Raji (cell line): ENCODE measurements around the gene TMEM198.

ENCODE experiments used
- POLR2A ChIP-seq: IDR thresholded peaks from 2 replicates; pipeline ENCODE4 v1.6.1; 2011; ENCODE audit warnings: low read depth, low read length, control low read depth; ENCODE audit not compliant: insufficient read depth

The TMEM198 gene

DNA sequence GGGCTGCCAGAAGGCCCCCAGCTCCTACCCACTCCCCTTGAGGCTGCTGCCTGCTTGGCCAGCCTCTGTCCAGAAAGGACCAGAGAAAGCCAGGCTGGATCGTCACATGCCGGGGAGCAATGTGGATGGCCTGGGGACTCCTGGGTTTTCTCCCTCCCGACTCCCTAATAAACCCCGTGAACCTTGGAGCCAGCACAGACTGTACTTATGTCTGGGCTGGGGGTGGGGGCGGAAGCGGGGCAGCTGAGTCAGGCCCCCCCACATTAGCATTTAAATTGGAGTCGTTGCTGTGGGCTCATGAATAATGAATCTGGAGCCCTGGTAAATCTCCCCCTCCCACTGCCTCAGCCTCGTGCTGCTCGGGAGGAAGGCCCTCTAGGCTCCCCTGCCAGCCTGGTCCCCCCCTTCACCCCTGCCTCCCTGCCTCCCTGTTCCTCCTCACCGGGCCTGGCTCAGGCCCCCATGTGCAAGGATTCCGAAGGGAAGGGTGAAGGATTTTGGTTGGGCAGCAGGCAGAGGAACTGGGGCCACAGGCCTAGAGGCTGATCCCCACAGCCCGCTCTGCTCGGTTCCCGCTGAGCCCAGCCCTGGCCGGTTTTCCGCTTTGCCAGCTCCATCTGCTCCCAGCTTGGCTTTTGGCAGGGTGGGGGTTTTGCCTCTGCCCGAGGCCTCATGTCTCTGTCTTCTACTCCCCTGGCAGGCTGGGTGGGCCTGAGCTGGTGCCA, 36.9 kb upstream of the TMEM198 start:
- no peak for TF ChIP-seq POLR2A

DNA sequence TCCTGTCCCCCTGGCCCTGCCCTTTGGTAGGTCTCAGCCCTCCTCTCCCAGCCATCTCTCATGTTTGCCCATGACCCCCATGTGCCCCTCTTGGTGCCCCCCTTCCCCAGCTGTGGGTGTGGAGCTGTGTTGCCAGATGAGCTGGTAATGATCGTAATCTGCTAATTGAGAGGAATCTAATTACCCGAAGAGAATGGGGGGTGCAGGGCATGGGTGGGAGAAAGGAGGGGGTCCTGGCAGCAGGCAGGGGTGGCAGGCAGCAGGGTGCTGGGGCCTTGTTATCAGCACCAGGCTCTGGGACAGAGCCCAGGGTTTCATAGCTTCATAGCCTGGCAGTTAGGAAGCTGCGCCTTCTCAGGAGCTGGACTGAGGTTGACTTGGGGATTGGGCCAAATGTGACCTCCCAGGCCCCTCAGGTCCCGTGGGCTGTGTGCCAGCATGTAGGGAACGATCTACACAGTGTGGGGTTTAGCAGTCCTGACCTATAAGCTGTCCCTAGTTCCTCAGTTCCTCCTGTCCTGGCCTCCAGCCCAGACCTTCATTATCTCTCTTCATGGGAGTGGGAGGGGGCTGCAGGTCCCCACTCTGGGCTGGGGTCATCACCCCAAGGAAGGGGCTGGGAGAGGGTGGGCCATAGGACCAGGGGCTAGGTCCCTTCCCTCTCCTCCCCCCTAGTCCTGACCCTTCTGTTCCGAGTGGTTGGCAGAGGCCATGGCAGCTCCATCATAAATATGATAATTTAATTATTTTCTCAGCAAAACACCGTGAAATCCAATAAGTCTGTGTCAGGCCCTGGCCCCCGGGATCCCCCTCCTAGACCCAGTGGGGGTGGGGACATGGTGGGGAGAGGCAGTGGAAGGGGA, 36.0 kb upstream of the TMEM198 start:
- no peak for TF ChIP-seq POLR2A

DNA sequence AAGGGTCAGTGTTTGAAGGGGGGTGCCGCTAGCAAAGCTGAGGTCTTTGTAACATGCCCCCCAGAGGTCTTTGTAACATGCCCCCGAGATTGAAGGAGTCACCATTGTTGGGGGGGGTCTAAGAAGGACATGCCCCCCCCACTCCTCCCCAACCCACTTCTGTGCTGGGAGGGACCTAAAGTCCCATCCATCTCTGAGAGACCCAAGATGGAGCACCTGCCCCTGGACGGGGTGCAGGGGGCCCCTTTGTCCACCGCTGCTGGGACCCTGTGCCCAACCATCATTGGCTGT, 35.4 kb upstream of the TMEM198 start:
- TF ChIP-seq POLR2A: no peak

DNA sequence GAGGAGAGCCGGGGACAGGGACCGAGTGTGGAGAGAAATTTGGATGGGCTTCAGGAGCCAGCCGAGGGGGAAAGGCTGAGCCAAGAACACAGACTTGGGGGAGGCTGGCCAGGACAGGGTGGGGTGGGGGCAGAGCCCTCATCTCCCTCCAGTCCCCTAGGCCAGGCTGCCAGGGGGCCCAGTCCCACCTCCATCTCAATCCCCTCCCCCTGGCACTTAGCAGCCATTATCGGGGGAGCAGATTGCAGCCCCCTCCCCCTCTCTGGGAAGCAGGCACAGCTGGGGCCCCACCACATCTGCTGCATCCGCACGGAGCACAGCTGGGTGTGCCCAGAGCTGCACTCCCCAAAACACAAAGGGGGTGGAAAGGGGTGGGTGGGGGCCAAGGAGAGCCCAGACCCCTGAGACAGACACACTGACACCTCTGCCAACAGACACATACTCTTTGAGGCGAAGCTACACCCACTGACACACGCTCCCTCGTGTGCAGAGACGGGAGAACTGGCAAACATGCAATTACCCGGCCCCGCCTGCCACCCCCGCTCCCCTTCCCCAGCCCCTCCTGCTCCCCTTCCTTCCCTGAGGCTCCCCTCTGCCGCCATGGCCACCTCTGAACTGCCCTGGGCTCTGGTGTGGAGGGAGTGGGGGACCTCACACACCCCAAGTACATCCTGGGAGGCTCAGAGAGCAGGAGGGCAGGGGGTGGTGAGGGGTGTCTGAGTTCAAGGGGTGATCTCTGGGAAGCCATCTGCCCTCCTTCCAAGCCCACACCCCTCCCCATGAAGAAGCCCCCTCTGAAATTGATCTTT, 34.7 kb upstream of the TMEM198 start:
- TF ChIP-seq POLR2A: no peak

DNA sequence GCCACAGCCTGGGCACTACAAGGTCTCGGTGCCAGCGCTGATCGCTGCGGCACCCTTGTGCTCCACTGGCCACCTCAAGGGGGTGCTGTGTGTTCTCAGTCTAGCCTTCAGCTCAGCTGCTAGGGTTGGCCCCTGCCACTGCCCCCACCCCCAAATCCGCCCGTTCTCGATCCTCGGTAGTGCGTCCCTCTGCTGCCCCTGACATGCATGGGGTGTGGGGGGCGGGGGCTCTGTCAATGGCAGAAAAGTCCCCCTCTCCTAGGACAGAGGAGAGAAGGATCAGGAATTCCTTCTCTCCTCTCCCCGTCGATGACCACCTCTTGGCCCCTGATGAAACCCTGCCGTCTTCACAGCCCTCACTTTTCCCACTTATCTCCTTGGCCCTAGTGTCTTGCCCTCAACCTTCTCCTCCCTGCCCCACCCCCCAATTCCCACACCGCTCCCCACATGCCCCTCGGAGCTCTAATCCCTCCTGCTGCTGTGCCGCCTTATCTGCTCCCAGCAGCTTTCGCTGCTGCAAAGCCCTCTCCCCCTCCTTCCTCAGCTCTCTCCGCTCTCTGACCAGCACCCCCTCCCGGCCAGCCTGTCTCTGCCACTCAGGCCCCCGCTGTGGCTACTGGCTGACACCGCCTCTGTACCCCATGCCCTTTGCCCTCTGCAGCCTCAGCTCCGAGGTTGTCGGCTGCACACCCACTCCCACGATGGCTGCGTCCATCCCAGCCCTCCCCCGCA, 33.9 kb upstream of the TMEM198 start:
- TF ChIP-seq POLR2A: no peak

DNA sequence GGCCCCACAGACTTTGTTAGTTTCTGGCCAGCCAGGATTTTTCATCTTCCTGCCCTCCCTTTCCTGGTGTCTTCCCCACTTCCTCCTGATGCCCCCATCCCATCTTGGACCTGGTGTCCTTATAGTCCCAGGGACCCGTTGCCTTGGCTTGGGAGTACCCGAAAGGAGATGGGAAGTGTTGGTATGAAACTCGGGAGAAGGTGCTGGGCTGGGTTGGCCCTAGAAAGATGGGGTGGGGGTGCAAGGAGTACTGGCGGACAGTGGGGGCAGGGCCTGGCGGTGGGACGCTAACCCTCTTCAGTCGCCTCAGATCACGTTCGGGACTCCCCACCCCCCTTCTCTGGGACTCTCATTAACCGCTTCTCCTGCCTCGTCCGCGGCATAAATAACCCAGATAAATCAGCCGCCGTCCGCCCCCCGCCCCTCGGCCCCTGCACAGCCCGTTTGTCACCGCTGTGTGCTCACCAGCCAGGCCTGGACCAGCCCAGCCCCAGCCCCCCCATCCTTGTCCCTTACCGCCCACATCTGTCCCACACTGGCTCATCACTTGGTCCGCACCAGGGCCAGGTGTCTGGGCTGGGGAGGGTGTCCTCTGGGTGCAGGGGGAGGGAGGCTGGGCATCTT, 33.2 kb upstream of the TMEM198 start:
- TF ChIP-seq POLR2A: no peak

DNA sequence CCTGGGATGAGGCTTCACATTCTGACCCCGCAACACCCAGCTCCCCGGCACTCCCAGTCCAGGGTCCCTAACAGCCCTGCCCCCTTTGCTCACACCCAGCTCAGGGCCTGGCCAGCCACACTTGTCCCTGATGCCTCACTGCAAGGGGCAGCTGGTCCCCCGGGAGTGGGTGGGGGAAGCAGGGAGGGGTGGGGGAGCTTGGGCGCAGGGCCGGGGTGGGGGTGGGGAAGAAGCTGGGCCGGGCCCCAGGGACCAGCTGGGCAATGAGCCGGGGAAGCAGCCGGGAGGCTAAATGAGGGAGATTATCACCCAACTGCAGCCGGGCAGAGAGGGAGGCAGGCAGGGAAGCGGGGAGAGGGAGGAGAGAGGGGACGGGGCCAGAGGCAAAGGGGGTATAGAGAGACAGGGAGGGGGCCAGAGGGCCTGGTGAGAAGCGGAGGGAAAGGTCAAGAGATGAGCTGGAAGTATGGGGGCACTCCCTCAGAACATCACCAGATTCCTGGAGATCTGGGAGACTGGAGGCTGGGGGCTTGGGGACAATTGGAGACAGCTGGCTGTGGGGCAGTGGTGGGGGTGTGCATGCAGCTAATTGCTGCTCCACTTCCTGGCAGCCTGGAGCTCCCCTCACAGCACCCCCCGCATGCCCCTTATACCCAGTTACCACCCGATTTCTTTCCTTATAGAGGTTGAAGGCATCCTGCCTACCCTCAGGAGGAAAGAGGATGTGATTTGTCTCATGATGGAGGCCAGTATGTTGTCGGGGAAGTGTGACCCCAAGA, 32.1 kb upstream of the TMEM198 start:
- no peak for TF ChIP-seq POLR2A

DNA sequence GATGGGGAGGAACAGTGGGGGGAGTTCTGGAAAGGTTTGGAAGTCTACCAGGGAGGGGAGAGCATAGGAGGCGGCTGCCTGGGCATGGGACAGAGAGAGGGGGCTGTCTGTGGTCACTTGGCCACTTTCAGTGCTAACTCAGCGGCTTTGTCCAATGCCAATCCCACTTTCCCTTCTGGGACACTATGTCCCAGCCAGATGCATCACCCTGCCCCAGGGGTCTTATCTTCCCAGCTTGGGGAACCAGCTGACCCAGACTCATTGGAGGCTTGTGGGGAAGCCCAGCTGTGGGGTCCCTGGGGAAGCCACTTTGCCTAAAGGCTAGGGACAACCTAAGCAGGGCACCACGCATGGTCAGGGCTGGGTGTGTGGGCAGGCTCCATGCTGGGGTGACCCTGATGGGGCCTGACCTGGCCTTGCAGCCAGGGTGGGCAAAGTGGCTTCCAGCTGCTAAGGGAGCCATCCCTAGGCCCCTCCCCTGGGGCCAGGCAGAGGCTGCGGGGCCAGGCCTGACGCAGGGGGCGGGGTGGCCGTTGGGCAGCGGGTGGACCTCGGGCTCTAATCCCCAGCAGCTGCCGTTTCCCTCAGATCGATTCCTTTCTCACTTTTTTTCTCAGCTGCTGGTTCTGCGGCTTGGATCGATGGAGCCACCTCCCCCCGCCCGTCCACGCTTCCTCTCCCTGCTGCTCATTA, 31.2 kb upstream of the TMEM198 start:
- TF ChIP-seq POLR2A: no peak

DNA sequence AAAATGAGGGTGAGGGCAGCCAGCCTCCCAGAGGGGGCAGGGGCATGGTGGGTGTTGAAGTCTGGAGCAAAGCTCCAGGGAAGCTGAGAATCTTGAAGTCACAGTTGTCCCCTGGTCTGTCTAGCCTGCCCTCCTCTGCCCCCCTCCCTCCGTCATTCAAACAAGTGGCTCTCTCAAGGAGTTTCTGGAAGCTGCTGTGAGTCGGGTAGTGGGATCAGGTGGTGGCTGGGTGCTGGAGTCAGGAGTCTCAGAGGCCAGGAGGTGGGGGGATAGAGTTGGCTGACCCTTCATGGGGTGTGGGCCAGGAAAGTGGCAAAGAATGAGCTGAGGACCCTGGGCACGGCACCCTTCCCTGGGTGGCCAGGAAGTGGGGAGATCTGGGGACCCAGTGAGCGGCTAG, 30.0 kb upstream of the TMEM198 start:
- no peak for TF ChIP-seq POLR2A

DNA sequence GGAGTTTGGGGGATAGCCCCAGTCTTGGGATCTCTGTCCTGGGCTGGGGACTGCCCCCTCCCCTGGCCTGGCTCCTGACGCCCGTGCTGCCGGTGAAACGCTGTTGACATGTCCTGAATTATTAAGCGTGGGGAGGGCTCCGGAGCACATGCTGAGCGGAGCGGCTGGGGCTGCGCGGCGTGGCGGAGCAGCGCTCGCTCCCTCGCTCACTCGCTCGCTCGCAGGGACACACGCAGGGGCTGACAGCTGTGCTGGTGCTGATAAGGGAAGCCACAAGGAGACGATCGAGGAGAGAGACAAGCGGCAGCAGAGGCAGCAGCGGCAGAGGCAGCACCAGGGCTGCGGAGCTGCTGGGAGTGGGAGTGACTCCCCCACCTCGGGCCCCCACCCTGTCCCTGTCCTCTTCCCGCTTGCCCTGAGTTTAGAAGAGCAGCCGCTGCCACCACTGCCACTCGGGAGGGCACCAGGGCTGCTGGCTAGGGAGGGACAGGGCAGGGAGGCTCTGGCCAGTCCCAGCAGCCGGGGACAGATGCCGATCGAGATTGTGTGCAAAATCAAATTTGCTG, 29.5 kb upstream of the TMEM198 start, which contains the start of gene ASIC4:
ASIC4 (plus strand) TSS at position 287 of the 566 bp plus-strand sequence; CDS start at position 530, 243 bp downstream.
- no peak for TF ChIP-seq POLR2A

DNA sequence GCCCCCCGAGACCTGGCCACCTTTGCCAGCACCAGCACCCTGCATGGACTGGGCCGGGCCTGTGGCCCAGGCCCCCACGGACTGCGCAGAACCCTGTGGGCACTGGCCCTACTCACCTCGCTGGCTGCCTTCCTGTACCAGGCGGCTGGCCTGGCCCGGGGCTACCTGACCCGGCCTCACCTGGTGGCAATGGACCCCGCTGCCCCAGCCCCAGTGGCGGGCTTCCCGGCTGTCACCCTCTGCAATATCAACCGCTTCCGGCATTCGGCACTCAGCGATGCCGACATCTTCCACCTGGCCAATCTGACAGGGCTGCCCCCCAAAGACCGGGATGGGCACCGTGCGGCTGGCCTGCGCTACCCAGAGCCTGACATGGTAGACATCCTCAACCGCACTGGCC, 29.0 kb upstream of the TMEM198 start:
- TF ChIP-seq POLR2A: no peak

DNA sequence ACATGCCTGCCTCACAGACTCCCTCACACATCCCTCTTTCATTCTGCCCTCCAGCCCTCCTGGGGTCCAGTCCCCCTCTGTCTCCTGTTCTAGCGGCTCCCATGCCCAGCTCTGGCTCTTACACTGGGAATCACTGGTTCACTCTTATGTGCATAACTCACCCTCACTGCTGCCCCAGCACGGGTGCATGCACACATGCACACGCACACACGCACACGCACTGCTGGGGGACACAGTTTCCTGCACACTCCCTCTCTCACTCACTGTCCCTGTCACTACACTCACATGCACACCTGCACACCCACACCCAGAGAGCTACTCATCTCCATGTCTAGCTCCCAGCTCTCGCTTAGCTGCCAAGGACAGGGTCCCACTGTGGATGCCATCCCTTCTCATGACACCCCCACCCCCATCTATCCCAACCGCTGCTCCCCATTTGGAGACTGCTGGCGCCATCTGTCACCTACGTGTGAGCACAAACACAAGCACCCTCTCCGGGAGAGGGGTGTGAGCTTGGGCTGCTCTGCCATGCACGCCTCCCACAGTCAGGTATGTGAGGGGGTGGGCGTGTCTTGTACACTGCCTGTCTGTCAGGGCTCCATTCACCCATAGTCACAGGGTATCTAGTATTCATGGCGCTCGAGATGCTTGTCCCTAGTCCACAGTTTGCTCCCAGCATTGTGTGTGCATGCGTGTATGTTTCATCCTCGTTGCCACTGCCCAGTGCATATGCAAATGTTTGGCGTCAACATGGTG, 27.8 kb upstream of the TMEM198 start:
- TF ChIP-seq POLR2A: no peak
